ENCODE results near the gene TMED1. TPM values are rescaled to one million over a fixed set of nuclear protein-coding genes. Genes with fewer than 3 reads are reported as not detected.

Gene TMED1
- total RNA-seq, 1 donor from 2014 or later = 30.9 TPM

DNA sequence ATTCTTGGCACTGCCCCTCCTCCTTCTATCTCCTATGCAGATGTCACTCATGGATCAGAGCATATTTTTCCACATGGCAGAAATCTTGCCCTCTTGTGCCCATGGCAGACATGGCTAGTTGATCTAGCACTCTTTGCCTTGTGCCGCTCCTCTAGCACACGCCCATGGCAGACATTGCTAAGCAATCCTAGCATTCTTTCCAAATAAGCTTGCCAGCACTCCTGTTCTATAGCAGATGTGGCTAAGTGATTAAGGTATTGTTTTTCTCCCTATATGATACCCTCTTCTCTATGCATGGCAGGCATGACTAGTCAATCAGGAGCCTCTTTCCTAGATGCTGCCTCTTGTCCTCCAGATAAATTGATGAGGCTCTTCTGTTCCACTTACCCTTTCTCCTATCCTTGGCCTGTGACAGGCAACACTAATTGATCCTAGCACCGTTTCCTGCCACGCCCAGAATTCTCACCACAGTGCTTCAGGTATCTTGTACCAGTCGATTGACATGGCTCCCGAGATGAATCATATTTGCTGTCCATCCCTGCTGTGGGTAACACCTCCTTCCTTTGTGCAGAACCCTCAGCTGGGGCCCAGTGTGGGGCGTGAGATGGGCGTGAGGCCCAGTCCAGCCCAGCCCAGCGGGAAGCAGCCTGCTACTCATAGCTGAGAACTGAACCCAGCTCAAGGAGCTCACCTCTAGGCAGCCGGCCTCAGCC lies 26.9 kb downstream of the TMED1 start:
- peak overlapping the region; percentile 81 for H3K27ac Mint-ChIP-seq
- TF ChIP-seq, protein P1, sequence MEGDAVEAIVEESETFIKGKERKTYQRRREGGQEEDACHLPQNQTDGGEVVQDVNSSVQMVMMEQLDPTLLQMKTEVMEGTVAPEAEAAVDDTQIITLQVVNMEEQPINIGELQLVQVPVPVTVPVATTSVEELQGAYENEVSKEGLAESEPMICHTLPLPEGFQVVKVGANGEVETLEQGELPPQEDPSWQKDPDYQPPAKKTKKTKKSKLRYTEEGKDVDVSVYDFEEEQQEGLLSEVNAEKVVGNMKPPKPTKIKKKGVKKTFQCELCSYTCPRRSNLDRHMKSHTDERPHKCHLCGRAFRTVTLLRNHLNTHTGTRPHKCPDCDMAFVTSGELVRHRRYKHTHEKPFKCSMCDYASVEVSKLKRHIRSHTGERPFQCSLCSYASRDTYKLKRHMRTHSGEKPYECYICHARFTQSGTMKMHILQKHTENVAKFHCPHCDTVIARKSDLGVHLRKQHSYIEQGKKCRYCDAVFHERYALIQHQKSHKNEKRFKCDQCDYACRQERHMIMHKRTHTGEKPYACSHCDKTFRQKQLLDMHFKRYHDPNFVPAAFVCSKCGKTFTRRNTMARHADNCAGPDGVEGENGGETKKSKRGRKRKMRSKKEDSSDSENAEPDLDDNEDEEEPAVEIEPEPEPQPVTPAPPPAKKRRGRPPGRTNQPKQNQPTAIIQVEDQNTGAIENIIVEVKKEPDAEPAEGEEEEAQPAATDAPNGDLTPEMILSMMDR (conservative IDR thresholded peaks at IDR 0.05) = no peak

DNA sequence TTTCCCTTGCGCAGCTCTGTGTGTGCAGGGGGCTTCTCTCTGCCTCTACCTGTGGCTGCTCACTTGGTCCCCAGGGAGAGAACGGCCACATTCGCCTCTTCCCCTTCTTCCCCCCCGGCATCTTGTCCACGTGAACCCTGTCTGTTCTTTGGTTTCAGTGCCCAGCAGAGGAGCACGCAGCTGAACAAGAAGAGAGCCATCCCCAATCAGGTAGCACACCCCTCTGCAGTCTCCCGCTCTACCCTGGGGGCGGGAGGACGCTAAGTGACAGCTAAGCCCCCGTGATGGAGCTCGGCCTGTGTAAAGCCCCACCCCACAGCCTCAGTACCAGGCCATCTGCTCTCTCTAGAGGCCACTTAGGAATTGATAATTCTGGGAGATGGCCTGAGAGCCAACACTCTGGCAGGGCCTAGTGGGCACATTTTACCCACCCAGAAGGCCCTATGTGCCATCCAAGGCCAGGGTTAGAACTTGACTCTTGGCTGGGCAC lies 30.2 kb downstream of the TMED1 start:
- H3K27me3 Mint-ChIP-seq = no peaks in the 10 kb centered on the region

More for the DNA sequence above, 26.9 kb downstream of the TMED1 start:
- Mint-ChIP-seq H3K9me3 (peaks cover 4% of the 10 kb centered on the region), H3K36me3 (peaks cover 29% of the 10 kb centered on the region), H3K27me3 (no peaks in the 10 kb centered on the region), H3K4me3 (peak overlapping the region; percentile 8), H3K4me1 (ENCODE audit: unreplicated experiment) (peaks cover 7% of the 10 kb centered on the region)
- no peak for DNase-seq (ENCODE audit: extremely low spot score, unreplicated experiment)

DNA sequence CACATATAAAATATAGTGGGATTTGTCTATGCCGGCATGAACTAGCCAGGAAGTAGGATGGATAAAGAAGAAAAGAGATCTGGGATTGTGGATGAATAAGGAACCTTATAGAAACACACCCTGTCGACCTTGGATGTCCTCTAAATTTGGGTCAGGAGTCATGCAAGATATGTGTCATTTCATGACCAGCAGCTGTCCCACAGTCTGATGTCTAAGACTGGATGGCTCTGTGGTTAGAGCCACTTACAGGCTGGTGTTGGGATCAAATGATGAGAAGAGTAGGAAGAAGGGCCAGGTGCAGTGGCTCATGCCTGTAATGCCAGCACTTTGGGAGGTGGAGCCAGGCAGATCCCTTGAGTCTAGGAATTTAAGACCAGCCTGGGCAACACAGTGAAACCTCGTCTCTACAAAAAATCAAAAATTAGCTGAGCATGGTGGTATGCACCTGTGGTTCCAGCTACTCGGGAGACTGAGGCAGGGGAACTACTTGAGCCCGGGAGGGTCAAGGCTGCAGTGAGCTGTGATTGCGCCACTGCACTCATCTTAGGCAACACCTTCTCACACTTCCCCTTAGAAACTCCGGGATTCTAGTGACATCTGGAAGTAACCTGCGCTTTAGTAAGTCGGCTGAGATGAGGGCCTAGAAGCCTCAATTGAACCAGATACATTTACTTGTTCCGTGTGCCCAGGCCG lies 30.8 kb downstream of the TMED1 start:
- peaks cover 7% of the 10 kb centered on the region for H3K4me1 Mint-ChIP-seq (ENCODE audit: unreplicated experiment)
- no peak for DNase-seq (ENCODE audit: extremely low spot score, unreplicated experiment)
- peaks cover 29% of the 10 kb centered on the region for H3K36me3 Mint-ChIP-seq
- no peak overlapping the region for H3K27ac Mint-ChIP-seq
- no peaks in the 10 kb centered on the region for H3K27me3 Mint-ChIP-seq
- H3K4me3 Mint-ChIP-seq = no peak overlapping the region
- TF ChIP-seq, protein P1 (conservative IDR thresholded peaks at IDR 0.05) = no peak
- peaks cover 4% of the 10 kb centered on the region for H3K9me3 Mint-ChIP-seq

More for the DNA sequence above, 30.2 kb downstream of the TMED1 start:
- H3K4me3 Mint-ChIP-seq = no peak overlapping the region
- DNase-seq (ENCODE audit: extremely low spot score, unreplicated experiment) = no peak
- H3K27ac Mint-ChIP-seq = no peak overlapping the region
- H3K4me1 Mint-ChIP-seq (ENCODE audit: unreplicated experiment) = peaks cover 7% of the 10 kb centered on the region
- TF ChIP-seq, protein P1 (conservative IDR thresholded peaks at IDR 0.05) = no peak
- H3K9me3 Mint-ChIP-seq = peaks cover 4% of the 10 kb centered on the region
- H3K36me3 Mint-ChIP-seq = peaks cover 29% of the 10 kb centered on the region

DNA sequence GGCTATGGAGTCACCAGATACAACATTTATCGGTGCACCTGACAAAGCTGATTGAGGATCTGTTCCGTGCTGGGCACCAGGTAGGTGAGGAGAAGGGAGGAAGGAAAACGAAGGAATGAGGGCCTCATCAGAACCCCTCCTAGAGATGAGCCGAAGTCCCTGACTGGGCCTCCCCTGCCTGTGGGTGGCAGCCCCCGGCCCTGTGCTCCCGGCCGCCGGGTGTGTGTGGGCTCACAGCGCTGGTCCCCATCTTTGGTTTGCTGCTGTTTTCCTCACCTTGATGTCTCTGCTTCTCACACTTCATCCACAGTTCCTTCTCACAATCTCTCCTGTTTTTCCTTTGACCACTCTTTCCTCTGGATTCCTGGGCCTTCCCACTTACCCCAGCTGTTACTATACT lies 32.8 kb downstream of the TMED1 start:
- no peaks in the 10 kb centered on the region for H3K4me1 Mint-ChIP-seq (ENCODE audit: unreplicated experiment)
- DNase-seq (ENCODE audit: extremely low spot score, unreplicated experiment) = no peak
- TF ChIP-seq, protein P1 (conservative IDR thresholded peaks at IDR 0.05) = no peak
- H3K27ac Mint-ChIP-seq = no peak overlapping the region
- H3K36me3 Mint-ChIP-seq = peaks cover 17% of the 10 kb centered on the region
- H3K27me3 Mint-ChIP-seq = no peaks in the 10 kb centered on the region
- H3K9me3 Mint-ChIP-seq = no peaks in the 10 kb centered on the region
- no peak overlapping the region for H3K4me3 Mint-ChIP-seq

DNA sequence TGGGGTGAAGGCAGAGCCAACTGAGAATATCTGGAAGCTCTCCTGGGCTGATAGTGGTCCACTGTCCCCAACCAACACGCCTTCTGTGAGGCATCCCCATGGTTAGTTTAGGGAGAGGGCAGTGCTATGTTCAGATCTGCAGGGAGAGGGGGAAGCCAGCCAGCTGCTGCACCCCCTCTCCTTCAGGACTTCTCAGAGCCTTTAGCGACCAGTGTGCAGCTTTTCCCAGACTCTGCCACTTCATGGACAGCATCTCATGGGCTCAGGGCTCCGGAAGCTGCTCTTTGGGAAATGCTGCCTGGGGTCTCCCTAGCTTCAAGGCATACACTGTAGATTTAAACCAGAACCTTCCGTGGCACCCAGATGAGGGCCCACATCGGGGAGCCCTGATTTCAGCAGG lies 33.5 kb downstream of the TMED1 start:
- Mint-ChIP-seq H3K27me3 (no peaks in the 10 kb centered on the region), H3K4me1 (ENCODE audit: unreplicated experiment) (no peaks in the 10 kb centered on the region), H3K4me3 (no peak overlapping the region), H3K27ac (no peak overlapping the region), H3K36me3 (peaks cover 15% of the 10 kb centered on the region), H3K9me3 (no peaks in the 10 kb centered on the region)
- no peak for DNase-seq (ENCODE audit: extremely low spot score, unreplicated experiment)
- TF ChIP-seq, protein P1 (conservative IDR thresholded peaks at IDR 0.05) = no peak
